Gastroesophageal sphincter (tissue), 3 donors: Measurements from ENCODE around the gene MRPL14.

Experiments
- EP300 ChIP-seq: sonication (generic); formaldehyde crosslinking; IDR thresholded peaks from one replicate; pipeline ENCODE4 v1.6.1; 2017; ENCODE audit warnings: antibody characterized with exemption, mild to moderate bottlenecking
- POLR2AphosphoS5 ChIP-seq: sonication (generic); formaldehyde crosslinking; IDR thresholded peaks from one replicate; pipeline ENCODE4 v1.6.1; 2017; ENCODE audit warnings: antibody characterized with exemption
- TF ChIP-seq, protein P1 (sequence below), 4 experiments: fragments of 200-600 bp in 2 of 4; fragments of 450-650 bp in 2 of 4; sonication (generic) in 1 of 4; IDR thresholded peaks; one replicate each; pipeline ENCODE4 v1.5.1; 2017 to 2019; ENCODE audit warnings: antibody characterized with exemption in 4 of 4, mild to moderate bottlenecking in 2 of 4, moderate library complexity in 2 of 4

DNA sequence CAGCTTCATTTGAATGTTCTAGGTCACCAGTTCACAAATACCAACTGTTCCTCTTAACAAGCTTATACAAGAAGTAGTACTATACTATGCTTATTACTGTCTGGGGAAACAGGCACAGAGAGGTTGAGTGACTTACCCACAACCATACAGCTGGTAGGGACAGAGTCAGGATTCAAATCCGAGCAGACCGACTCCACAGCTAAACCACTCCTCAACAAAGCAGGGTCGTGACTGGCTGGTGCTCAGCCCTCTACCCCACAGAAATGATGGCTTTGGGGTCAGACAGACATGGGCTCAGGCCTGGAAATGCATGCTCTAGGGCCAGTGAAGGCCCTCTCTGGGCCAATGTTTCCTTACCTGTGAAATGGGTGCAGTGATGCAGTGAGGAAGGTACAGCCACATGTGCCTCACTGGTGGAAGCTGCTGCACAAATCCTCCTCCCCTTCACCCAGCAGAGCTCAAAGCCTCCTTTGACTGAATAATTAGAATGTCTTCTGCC, 63.6 kb downstream of the MRPL14 start:
- TF ChIP-seq, protein P1, sequence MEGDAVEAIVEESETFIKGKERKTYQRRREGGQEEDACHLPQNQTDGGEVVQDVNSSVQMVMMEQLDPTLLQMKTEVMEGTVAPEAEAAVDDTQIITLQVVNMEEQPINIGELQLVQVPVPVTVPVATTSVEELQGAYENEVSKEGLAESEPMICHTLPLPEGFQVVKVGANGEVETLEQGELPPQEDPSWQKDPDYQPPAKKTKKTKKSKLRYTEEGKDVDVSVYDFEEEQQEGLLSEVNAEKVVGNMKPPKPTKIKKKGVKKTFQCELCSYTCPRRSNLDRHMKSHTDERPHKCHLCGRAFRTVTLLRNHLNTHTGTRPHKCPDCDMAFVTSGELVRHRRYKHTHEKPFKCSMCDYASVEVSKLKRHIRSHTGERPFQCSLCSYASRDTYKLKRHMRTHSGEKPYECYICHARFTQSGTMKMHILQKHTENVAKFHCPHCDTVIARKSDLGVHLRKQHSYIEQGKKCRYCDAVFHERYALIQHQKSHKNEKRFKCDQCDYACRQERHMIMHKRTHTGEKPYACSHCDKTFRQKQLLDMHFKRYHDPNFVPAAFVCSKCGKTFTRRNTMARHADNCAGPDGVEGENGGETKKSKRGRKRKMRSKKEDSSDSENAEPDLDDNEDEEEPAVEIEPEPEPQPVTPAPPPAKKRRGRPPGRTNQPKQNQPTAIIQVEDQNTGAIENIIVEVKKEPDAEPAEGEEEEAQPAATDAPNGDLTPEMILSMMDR (IDR thresholded peaks at IDR 0.05), result no peak
- TF ChIP-seq POLR2AphosphoS5 (no peak), EP300 (no peak)
